A549 treated with AZD2906 at 1 μM for 4 hours (cell line): ENCODE measurements around the gene COX5B. TPM values are rescaled to one million over a fixed set of nuclear protein-coding genes. Genes with fewer than 3 reads are reported as not detected.

Experiments
- total RNA-seq: library from RNA; stranded (reverse); fragments of 200-300 nt; extraction: Qiagen RNA extraction; gene quantifications from 5 replicates; pipeline ENCODE4 v1.2.3, GENCODE V29; 2022

Gene COX5B, protein sequence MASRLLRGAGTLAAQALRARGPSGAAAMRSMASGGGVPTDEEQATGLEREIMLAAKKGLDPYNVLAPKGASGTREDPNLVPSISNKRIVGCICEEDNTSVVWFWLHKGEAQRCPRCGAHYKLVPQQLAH
- total RNA-seq: 250 to 325 TPM (median 311 TPM) in 5 replicates

GRCh38 chr2:97645695-97646629 lies at the start of gene COX5B:
COX5B (plus strand) TSS chr2:97646062; CDS start chr2:97646087, 25 bp downstream.

GRCh38 chr2:97663962-97664635 lies 18.2 kb downstream of the COX5B start, which contains the start of gene ACTR1B:
ACTR1B (minus strand) TSS chr2:97664044; CDS start chr2:97663890, 154 bp downstream.

DNA sequence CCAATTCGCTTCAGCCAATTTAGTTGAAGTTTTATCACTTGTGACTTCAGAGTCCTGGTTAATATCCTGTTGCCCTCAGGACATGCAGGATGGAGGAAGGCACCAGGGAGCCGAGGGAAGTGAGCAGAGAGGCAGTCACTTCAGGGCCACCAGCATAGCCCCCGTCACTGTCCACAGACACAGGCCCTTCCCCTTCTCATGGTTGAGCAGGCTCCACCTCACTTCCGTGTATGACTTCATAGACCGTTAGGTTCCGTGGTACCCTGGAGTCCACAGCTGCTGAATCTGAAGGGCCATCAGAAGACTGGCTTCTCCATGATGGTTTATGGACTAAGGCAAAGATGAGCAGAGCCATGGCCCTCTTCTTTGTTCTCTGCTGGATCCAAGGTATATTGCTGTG lies 23.6 kb downstream of the COX5B start, which contains the start of gene C2orf92:
Gene C2orf92, plus strand, starts transcription at position 266 of the 400 bp plus-strand sequence. Its CDS starts 76 bp downstream, at position 342.

Other genes with a start within 250 kb of the COX5B start
- 4.7 to 5.9 TPM (median 5.0 TPM) in 5 replicates for gene ANKRD36B, start 56.2 kb upstream of the COX5B start, total RNA-seq
- gene ACTR1B, start 18.0 kb downstream of the COX5B start, total RNA-seq: 35.9 to 44.5 TPM (median 42.5 TPM) in 5 replicates
- 0.33 to 1.0 TPM (median 0.79 TPM) in 5 replicates for gene C2orf92, start 23.7 kb downstream of the COX5B start, total RNA-seq
- gene ZAP70, start 67.5 kb downstream of the COX5B start, total RNA-seq: 0.02 to 0.18 TPM (median 0.04 TPM) in 4 of 5 replicates, not detected in the other